Hepatocyte (in vitro differentiated cells): Measurements from ENCODE around the gene DNASE2. TPM values are rescaled to one million over a fixed set of nuclear protein-coding genes. Genes with fewer than 3 reads are reported as not detected.
"Not testable (repeated sequence)": the region's sequence is repeated elsewhere in the genome, so short reads cannot be mapped to it uniquely, and the experiment has no call there.

Source experiments
- DNase-seq: peaks from one replicate; pipeline ENCODE4 v3.0.0-alpha.2; 2016; ENCODE audit warnings: low spot score
- H2AFZ ChIP-seq: fragments of 200-600 bp; sonication (generic); 2 replicates; pipeline ENCODE4 v1.6.0; 2016; ENCODE audit warnings: antibody characterized with exemption, mild to moderate bottlenecking
- H3K27ac ChIP-seq: fragments of 200-600 bp; sonication (generic); 2 replicates; pipeline ENCODE4 v1.5.1; 2016; ENCODE audit warnings: mild to moderate bottlenecking
- H3K27me3 ChIP-seq: fragments of 200-600 bp; sonication (generic); 2 replicates; pipeline ENCODE4 v1.6.1; 2016
- H3K36me3 ChIP-seq: fragments of 200-600 bp; sonication (generic); replicated peaks from 2 replicates; pipeline ENCODE4 v1.5.1; 2016; ENCODE audit warnings: low read depth; ENCODE audit not compliant: insufficient read depth
- H3K4me1 ChIP-seq: fragments of 200-600 bp; sonication (generic); 2 replicates; pipeline ENCODE4 v1.5.1; 2016; ENCODE audit warnings: mild to moderate bottlenecking, moderate library complexity; ENCODE audit not compliant: insufficient read depth
- H3K4me2 ChIP-seq: fragments of 200-600 bp; sonication (generic); 2 replicates; pipeline ENCODE4 v1.6.0; 2016
- H3K4me3 ChIP-seq: fragments of 200-600 bp; sonication (generic); 2 replicates; pipeline ENCODE4 v1.5.1; 2016; ENCODE audit warnings: mild to moderate bottlenecking
- H3K79me2 ChIP-seq: fragments of 200-600 bp; sonication (generic); 2 replicates; pipeline ENCODE4 v1.6.0; 2017; ENCODE audit warnings: mild to moderate bottlenecking
- H3K9me2 ChIP-seq: fragments of 200-600 bp; sonication (generic); replicated peaks from 2 replicates; pipeline ENCODE4 v1.6.0; 2017; ENCODE audit warnings: mild to moderate bottlenecking; ENCODE audit not compliant: insufficient read depth
- H3K9me3 ChIP-seq: fragments of 200-600 bp; sonication (generic); 2 replicates; pipeline ENCODE4 v1.5.1; 2016; ENCODE audit warnings: low read depth, mild to moderate bottlenecking
- H4K20me1 ChIP-seq: fragments of 200-600 bp; sonication (generic); 2 replicates; pipeline ENCODE4 v1.6.0; 2016; ENCODE audit warnings: mild to moderate bottlenecking; ENCODE audit not compliant: insufficient read depth, poor library complexity, severe bottlenecking
- EZH2 ChIP-seq: fragments of 200-600 bp; sonication (generic); IDR thresholded peaks from 2 replicates; pipeline ENCODE4 v1.6.1; 2016; ENCODE audit warnings: antibody characterized with exemption, mild to moderate bottlenecking, borderline replicate concordance
- EZH2phosphoT487 ChIP-seq: fragments of 200-600 bp; sonication (generic); IDR thresholded peaks from one replicate; pipeline ENCODE4 v1.6.1; 2018; ENCODE audit warnings: antibody characterized with exemption, mild to moderate bottlenecking, low read depth, moderate library complexity; ENCODE audit not compliant: unreplicated experiment, severe bottlenecking
- WGBS: methylation state at CpG from one replicate; pipeline ENCODE4 v1.1.6; 2016; ENCODE audit warnings: low lambda C conversion rate; ENCODE audit errors: missing lambda C conversion rate; 5-methylcytosine and 5-hydroxymethylcytosine counted together
- polyA plus RNA-seq: library from polyadenylated mRNA; unstranded; fragments of >200 nt; fragmentation: Nextera tagmentation; extraction: Ambion mirVana; gene quantifications from 2 replicates; pipeline ENCODE4 v1.2.1, GENCODE V29; 2016
- total RNA-seq: library from RNA; depleted of rRNA; stranded (reverse); fragments of >200 nt; gene quantifications from 2 replicates; pipeline ENCODE4 v1.2.3, GENCODE V29; 2014
- TF ChIP-seq, protein P1 (sequence below): fragments of 200-600 bp; sonication (generic); IDR thresholded peaks from 2 replicates; pipeline ENCODE4 v1.5.1; 2016; ENCODE audit warnings: antibody characterized with exemption, mild to moderate bottlenecking; ENCODE audit not compliant: poor library complexity

DNASE2 gene
- total and polyA plus RNA-seq, 2 experiments from 2014 or later: 25.7 to 41.3 TPM

DNA sequence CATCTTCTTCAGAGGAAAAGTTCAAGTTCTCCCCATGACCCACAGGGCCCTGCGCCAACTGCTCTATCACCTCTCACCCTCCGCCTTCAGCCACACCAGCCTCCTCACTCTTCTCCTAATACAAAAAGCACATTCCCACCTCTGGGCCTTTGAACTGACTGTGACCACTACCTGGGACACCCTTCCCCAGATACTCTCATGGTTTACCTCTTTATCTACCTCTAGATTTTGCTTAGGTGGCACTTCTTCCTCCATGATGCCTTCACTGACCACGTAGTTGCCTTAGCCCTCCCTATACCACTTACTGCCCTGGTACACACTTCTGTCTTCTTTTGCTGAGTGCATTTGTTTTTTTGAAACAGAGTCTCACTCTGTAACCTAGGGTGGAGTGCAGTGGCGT, 41.7 kb upstream of the DNASE2 start:
- H3K4me2 ChIP-seq: no peak overlapping the region
- H3K9me3 ChIP-seq: no peaks in the 10 kb centered on the region
- no peaks in the 10 kb centered on the region for H4K20me1 ChIP-seq
- H3K27ac ChIP-seq: no peak overlapping the region
- no peak overlapping the region for H2AFZ ChIP-seq
- H3K9me2 ChIP-seq: no peaks in the 10 kb centered on the region
- no peaks in the 10 kb centered on the region for H3K4me1 ChIP-seq
- no peaks in the 10 kb centered on the region for H3K79me2 ChIP-seq
- H3K36me3 ChIP-seq: no peaks in the 10 kb centered on the region
- no peaks in the 10 kb centered on the region for H3K27me3 ChIP-seq
- H3K4me3 ChIP-seq: no peak overlapping the region
- WGBS: 96% methylated on average over 4 of the region's 4 CpGs
- TF ChIP-seq EZH2phosphoT487: no peak
- TF ChIP-seq EZH2: no peak
- TF ChIP-seq, protein P1, sequence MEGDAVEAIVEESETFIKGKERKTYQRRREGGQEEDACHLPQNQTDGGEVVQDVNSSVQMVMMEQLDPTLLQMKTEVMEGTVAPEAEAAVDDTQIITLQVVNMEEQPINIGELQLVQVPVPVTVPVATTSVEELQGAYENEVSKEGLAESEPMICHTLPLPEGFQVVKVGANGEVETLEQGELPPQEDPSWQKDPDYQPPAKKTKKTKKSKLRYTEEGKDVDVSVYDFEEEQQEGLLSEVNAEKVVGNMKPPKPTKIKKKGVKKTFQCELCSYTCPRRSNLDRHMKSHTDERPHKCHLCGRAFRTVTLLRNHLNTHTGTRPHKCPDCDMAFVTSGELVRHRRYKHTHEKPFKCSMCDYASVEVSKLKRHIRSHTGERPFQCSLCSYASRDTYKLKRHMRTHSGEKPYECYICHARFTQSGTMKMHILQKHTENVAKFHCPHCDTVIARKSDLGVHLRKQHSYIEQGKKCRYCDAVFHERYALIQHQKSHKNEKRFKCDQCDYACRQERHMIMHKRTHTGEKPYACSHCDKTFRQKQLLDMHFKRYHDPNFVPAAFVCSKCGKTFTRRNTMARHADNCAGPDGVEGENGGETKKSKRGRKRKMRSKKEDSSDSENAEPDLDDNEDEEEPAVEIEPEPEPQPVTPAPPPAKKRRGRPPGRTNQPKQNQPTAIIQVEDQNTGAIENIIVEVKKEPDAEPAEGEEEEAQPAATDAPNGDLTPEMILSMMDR: no peak
- DNase-seq: no peak

DNA sequence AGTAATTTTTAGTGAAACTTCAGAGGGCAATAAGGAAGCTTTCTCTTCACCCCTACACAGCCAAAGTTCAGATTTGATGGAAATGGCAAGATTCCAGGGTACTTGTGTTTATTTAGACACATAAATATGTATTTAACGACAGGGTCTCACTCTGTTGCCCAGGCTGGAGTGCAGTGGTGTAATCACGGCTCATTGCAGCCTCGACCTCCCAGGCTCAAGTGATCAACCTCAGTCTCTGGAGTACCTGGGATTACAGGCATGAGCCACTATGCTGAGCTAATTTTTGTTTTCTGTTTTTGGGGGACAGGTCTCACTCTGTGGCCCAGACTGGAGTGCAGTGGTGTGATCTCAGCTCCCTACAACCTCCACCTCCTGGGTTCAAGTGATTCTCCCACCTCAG, 39.8 kb upstream of the DNASE2 start:
- H4K20me1 ChIP-seq: no peaks in the 10 kb centered on the region
- no peaks in the 10 kb centered on the region for H3K4me1 ChIP-seq
- H3K27ac ChIP-seq: no peak overlapping the region
- no peaks in the 10 kb centered on the region for H3K9me2 ChIP-seq
- H3K36me3 ChIP-seq: no peaks in the 10 kb centered on the region
- H3K4me3 ChIP-seq: no peak overlapping the region
- 77% methylated on average over 3 of the region's 3 CpGs for WGBS
- no peaks in the 10 kb centered on the region for H3K79me2 ChIP-seq
- H2AFZ ChIP-seq: no peak overlapping the region
- DNase-seq: no peak
- TF ChIP-seq EZH2phosphoT487: no peak
- TF ChIP-seq, protein P1: no peak
- no peak for TF ChIP-seq EZH2
- no peaks in the 10 kb centered on the region for H3K27me3 ChIP-seq
- no peak overlapping the region for H3K4me2 ChIP-seq
- H3K9me3 ChIP-seq: no peaks in the 10 kb centered on the region

- Histone ChIP-seq H3K9me3 (no peaks in the 10 kb centered on the region), H4K20me1 (no peaks in the 10 kb centered on the region), H3K27ac (no peak overlapping the region), H3K4me2 (no peak overlapping the region), H3K9me2 (no peaks in the 10 kb centered on the region), H3K4me3 (no peak overlapping the region), H3K36me3 (no peaks in the 10 kb centered on the region), H3K79me2 (no peaks in the 10 kb centered on the region), H3K27me3 (no peaks in the 10 kb centered on the region), H3K4me1 (peaks cover 10% of the 10 kb centered on the region), H2AFZ (no peak overlapping the region)
- no peak for DNase-seq
- WGBS: 96% methylated on average over 14 of the region's 14 CpGs
- no peak for TF ChIP-seq EZH2phosphoT487
- TF ChIP-seq EZH2: no peak
- TF ChIP-seq, protein P1: no peak
Measured at GRCh38 chr19:12918253-12918652, 37.0 kb upstream of the DNASE2 start.

DNA sequence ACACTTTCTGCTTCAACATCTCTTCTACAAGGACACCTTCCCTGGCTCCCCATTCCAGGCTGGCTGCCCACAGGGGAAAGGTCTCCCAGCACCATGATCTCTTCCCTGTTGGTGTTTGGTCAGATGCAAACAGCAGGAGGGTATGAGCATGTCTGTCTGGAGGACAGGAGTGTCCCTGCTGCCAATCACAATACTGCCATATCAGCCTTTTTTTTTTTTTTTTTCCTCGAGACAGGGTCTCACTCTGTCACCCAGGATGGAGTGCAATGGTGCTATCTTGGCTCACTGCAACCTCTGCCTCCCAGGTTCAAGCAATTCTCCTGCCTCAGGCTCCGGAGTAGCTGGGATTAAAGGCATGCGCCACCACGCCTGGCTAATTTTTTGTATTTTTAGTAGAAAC, 34.6 kb upstream of the DNASE2 start:
- H2AFZ ChIP-seq, H3K27me3 ChIP-seq, H4K20me1 ChIP-seq, H3K9me2 ChIP-seq, DNase-seq, H3K9me3 ChIP-seq, H3K4me2 ChIP-seq, H3K79me2 ChIP-seq, H3K27ac ChIP-seq, H3K4me3 ChIP-seq, H3K36me3 ChIP-seq: not testable (repeated sequence)
- 81% methylated on average over 4 of the region's 4 CpGs for WGBS
- peaks cover 20% of the 10 kb centered on the region for H3K4me1 ChIP-seq
